22Rv1 (cell line): ENCODE results near the gene SYCP1.
"Not testable (repeated sequence)": the region's sequence is repeated elsewhere in the genome, so short reads cannot be mapped to it uniquely, and the experiment has no call there.

Source experiments
- CTCF ChIP-seq: fragments of 450-650 bp; IDR thresholded peaks from 2 replicates; pipeline ENCODE4 v1.5.1; 2017; ENCODE audit warnings: mild to moderate bottlenecking
- ZFX ChIP-seq: fragments of 450-650 bp; IDR thresholded peaks from 2 replicates; pipeline ENCODE4 v1.6.1; 2017; ENCODE audit warnings: antibody characterized with exemption, borderline replicate concordance

- not testable (repeated sequence) for TF ChIP-seq CTCF, ZFX
These were observed 61.1 kb downstream of the SYCP1 start for GRCh38 chr1:114915720-114916119.
